Measurements from ENCODE around the gene QSOX1. TPM values are rescaled to one million over a fixed set of nuclear protein-coding genes. Genes with fewer than 3 reads are reported as not detected.
"Not testable (repeated sequence)": the region's sequence is repeated elsewhere in the genome, so short reads cannot be mapped to it uniquely, and the experiment has no call there.

The QSOX1 gene
- total RNA-seq, 1 donor from 2014 or later = 221 TPM

GRCh38 chr1:180131510-180131909 is 23.2 kb upstream of the QSOX1 start:
- peaks cover 8% of the 10 kb centered on the region for H3K9me3 Mint-ChIP-seq (ENCODE audit: low read depth)
- H3K36me3 Mint-ChIP-seq (ENCODE audit: insufficient read depth) = no peaks in the 10 kb centered on the region
- peaks cover 5% of the 10 kb centered on the region for H3K4me1 Mint-ChIP-seq (ENCODE audit: low read depth)
- TF ChIP-seq, protein P1, sequence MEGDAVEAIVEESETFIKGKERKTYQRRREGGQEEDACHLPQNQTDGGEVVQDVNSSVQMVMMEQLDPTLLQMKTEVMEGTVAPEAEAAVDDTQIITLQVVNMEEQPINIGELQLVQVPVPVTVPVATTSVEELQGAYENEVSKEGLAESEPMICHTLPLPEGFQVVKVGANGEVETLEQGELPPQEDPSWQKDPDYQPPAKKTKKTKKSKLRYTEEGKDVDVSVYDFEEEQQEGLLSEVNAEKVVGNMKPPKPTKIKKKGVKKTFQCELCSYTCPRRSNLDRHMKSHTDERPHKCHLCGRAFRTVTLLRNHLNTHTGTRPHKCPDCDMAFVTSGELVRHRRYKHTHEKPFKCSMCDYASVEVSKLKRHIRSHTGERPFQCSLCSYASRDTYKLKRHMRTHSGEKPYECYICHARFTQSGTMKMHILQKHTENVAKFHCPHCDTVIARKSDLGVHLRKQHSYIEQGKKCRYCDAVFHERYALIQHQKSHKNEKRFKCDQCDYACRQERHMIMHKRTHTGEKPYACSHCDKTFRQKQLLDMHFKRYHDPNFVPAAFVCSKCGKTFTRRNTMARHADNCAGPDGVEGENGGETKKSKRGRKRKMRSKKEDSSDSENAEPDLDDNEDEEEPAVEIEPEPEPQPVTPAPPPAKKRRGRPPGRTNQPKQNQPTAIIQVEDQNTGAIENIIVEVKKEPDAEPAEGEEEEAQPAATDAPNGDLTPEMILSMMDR (IDR thresholded peaks at IDR 0.05; ENCODE audit: unreplicated experiment) = no peak
- no peak overlapping the region for H3K4me3 Mint-ChIP-seq (ENCODE audit: low read depth)
- peaks cover 13% of the 10 kb centered on the region for H3K27me3 Mint-ChIP-seq
- no peak for DNase-seq (ENCODE audit: low spot score, unreplicated experiment)
- peak overlapping the region; percentile 42 for H3K27ac Mint-ChIP-seq

DNA sequence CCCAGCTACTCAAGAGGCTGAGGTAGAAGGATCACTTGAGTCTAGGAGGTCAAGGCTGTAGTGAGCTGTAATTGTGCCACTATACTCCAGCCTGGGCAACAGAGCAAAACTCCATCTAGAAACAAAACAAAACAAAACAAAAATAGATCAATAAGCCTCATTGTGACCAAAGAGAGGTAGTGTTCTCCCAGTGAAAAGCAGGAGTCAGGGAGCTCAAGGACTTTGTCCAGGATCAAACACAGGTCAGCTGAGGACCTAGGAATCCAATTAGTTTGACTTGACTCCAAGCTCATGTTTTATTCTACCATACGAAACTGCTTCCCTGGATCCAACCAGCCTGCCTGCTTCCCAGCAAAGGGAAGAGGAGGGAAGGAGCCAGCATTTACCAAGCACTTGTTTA is 21.5 kb upstream of the QSOX1 start:
- peaks cover 12% of the 10 kb centered on the region for H3K9me3 Mint-ChIP-seq (ENCODE audit: low read depth)
- H3K27ac Mint-ChIP-seq = no peak overlapping the region
- H3K36me3 Mint-ChIP-seq (ENCODE audit: insufficient read depth) = no peaks in the 10 kb centered on the region
- H3K4me3 Mint-ChIP-seq (ENCODE audit: low read depth) = no peak overlapping the region
- H3K27me3 Mint-ChIP-seq = peaks cover 13% of the 10 kb centered on the region
- DNase-seq (ENCODE audit: low spot score, unreplicated experiment) = no peak
- H3K4me1 Mint-ChIP-seq (ENCODE audit: low read depth) = no peaks in the 10 kb centered on the region
- TF ChIP-seq, protein P1 (IDR thresholded peaks at IDR 0.05; ENCODE audit: unreplicated experiment) = no peak

DNA sequence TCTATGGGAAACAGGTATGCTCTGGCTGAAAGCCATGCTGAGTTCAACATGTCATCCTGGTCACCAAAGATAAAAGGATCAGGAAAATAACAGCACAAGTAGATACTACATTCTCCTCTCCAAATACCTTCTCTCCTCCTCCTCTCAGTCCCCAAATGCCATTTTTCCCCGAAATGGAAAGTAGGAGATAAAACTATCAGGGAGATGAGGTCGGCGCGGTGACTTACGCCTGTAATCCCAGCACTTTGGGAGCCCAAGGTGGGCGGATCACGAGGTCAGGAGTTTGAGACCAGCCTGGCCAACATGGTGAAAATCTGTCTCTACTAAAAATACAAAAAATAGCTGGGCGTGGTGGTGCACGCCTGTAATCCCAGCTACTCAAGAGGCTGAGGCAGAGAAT is 21.0 kb upstream of the QSOX1 start:
- H3K4me3 Mint-ChIP-seq (ENCODE audit: low read depth); H3K36me3 Mint-ChIP-seq (ENCODE audit: insufficient read depth); H3K4me1 Mint-ChIP-seq (ENCODE audit: low read depth); DNase-seq (ENCODE audit: low spot score, unreplicated experiment); H3K27ac Mint-ChIP-seq: not testable (repeated sequence)
- Mint-ChIP-seq H3K9me3 (ENCODE audit: low read depth) (peaks cover 12% of the 10 kb centered on the region), H3K27me3 (peaks cover 13% of the 10 kb centered on the region)

DNA sequence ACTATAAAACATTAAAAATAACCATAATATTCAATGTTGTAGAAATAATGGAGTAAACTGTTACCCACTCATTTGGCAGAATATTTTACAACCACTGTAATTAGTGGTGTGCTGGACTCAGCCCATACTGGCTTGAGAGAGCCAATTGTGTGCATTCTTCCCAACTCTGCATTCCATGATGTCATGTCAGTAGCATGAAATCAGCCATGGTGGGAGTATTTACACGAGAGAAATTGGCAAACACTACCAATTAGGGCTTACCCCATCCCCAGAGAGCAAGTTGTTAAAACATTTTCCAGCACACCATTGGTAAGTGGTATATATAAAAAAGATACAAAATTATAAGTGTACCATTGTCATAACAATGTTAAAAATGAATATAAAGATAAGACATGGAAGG is 19.1 kb upstream of the QSOX1 start:
- peaks cover 13% of the 10 kb centered on the region for H3K27me3 Mint-ChIP-seq
- TF ChIP-seq, protein P1 (IDR thresholded peaks at IDR 0.05; ENCODE audit: unreplicated experiment) = no peak
- no peaks in the 10 kb centered on the region for H3K36me3 Mint-ChIP-seq (ENCODE audit: insufficient read depth)
- H3K9me3 Mint-ChIP-seq (ENCODE audit: low read depth) = peaks cover 12% of the 10 kb centered on the region
- H3K4me1 Mint-ChIP-seq (ENCODE audit: low read depth) = no peaks in the 10 kb centered on the region
- H3K4me3 Mint-ChIP-seq (ENCODE audit: low read depth) = no peak overlapping the region
- no peak for DNase-seq (ENCODE audit: low spot score, unreplicated experiment)
- no peak overlapping the region for H3K27ac Mint-ChIP-seq

GRCh38 chr1:180136331-180136967 is 18.2 kb upstream of the QSOX1 start:
- Mint-ChIP-seq H3K9me3 (ENCODE audit: low read depth) (peaks cover 7% of the 10 kb centered on the region), H3K36me3 (ENCODE audit: insufficient read depth) (no peaks in the 10 kb centered on the region), H3K27ac (no peak overlapping the region), H3K4me3 (ENCODE audit: low read depth) (no peak overlapping the region), H3K27me3 (peaks cover 8% of the 10 kb centered on the region), H3K4me1 (ENCODE audit: low read depth) (no peaks in the 10 kb centered on the region)
- TF ChIP-seq, protein P1 (IDR thresholded peaks at IDR 0.05; ENCODE audit: unreplicated experiment) = no peak
- DNase-seq (ENCODE audit: low spot score, unreplicated experiment) = no peak

- no peak overlapping the region for H3K27ac Mint-ChIP-seq
Observed at GRCh38 chr1:180136968-180137356, 17.7 kb upstream of the QSOX1 start.

More at GRCh38 chr1:180136968-180137356, 17.7 kb upstream of the QSOX1 start:
- Mint-ChIP-seq H3K36me3 (ENCODE audit: insufficient read depth) (no peaks in the 10 kb centered on the region), H3K4me1 (ENCODE audit: low read depth) (no peaks in the 10 kb centered on the region), H3K9me3 (ENCODE audit: low read depth) (peaks cover 4% of the 10 kb centered on the region), H3K27me3 (peaks cover 2% of the 10 kb centered on the region), H3K4me3 (ENCODE audit: low read depth) (no peak overlapping the region)
- no peak for DNase-seq (ENCODE audit: low spot score, unreplicated experiment)
- TF ChIP-seq, protein P1 (IDR thresholded peaks at IDR 0.05; ENCODE audit: unreplicated experiment) = no peak
